Measurements from ENCODE around the gene COBLL1.

DNA sequence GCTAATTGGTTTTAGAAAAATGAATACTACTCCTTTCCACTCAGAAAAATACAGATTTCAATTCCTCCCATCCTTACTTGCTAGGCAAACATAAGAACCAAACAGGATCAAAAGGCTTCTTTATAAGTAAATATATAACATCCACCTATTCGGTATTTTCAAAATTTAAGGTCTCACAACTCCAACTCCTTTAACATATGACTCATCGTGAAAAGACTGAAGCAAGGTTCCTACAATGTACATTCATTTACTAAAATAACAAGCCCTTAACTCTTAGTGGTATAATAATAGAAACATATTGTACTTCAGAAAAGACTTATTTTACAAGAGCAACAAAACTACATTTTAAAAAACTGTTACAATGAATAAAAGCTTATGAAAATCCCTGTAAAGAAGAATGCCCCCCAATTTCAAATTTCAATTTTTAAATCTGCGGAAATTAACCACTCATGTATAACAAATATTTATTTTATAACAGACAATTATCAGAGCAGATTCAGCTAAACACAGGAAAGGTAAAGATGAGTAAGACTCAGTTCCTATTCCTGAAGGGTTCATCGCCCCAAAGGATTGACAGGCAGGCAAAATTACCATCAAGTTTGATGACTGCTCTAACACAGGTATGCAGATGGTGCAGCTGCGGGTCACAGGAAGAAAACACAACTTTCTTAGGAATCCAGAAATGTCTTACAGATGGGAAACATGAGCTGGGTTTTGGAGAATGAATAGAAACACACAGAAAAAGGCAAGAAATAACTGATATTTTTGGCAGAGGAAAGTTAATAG, 96.4 kb downstream of the COBLL1 start:
- TF ChIP-seq, protein P1, sequence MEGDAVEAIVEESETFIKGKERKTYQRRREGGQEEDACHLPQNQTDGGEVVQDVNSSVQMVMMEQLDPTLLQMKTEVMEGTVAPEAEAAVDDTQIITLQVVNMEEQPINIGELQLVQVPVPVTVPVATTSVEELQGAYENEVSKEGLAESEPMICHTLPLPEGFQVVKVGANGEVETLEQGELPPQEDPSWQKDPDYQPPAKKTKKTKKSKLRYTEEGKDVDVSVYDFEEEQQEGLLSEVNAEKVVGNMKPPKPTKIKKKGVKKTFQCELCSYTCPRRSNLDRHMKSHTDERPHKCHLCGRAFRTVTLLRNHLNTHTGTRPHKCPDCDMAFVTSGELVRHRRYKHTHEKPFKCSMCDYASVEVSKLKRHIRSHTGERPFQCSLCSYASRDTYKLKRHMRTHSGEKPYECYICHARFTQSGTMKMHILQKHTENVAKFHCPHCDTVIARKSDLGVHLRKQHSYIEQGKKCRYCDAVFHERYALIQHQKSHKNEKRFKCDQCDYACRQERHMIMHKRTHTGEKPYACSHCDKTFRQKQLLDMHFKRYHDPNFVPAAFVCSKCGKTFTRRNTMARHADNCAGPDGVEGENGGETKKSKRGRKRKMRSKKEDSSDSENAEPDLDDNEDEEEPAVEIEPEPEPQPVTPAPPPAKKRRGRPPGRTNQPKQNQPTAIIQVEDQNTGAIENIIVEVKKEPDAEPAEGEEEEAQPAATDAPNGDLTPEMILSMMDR (IDR thresholded peaks at IDR 0.05) = no peak
- no peak for TF ChIP-seq POLR2AphosphoS5 (IDR thresholded peaks at IDR 0.05)
- no peak for TF ChIP-seq EP300 (IDR thresholded peaks at IDR 0.05)
